HCT116 (cell line): Measurements from ENCODE around the gene TNFRSF17. TPM values are rescaled to one million over a fixed set of nuclear protein-coding genes. Genes with fewer than 3 reads are reported as not detected.
"Not testable (repeated sequence)": the region's sequence is repeated elsewhere in the genome, so short reads cannot be mapped to it uniquely, and the experiment has no call there.

Experiments
- ATAC-seq: fragments of 200-7000 bp; cut with Tn5 transposase; 2 replicates; pipeline ENCODE4 v1.9.1; 2020; ENCODE audit warnings: mild to moderate bottlenecking, moderate library complexity
- BruUV-seq: library from RNA; stranded (reverse); fragments of 400-500 nt; replicated peaks from 2 replicates; lab custom pipeline; 2021; lab: Mats Ljungman, UMichigan
- CTCF ChIA-PET: fragments of 300-600 bp; sonication (Branson Sonifier 250); formaldehyde crosslinking; loops from one replicate; lab custom pipeline; 2021; ENCODE audit warnings: antibody characterized with exemption; lab: Charles Lee
- POLR2A ChIA-PET: fragments of 300-600, 350-600 bp; sonication (Branson Sonifier 250); formaldehyde crosslinking; loops from one replicate; lab custom pipeline; 2021; ENCODE audit warnings: antibody characterized with exemption; lab: Charles Lee
- RAD21 ChIA-PET, 2 experiments: fragments of 300-600 bp; sonication (Branson Sonifier 250); formaldehyde crosslinking; loops; one replicate each; lab custom pipeline; 2023; ENCODE audit warnings: low total read pairs in 2 of 2; ENCODE audit not compliant: uncharacterized antibody in 2 of 2, unreplicated experiment in 2 of 2, low non-redundant PET in 1 of 2; lab: Charles Lee
- DNase-seq: peaks from one replicate; pipeline ENCODE4 v3.0.0-alpha.2; 2010; ENCODE audit warnings: low read depth, low spot score
- H2AFZ ChIP-seq: fragments of 200-600 bp; shearing (Covaris generic), sonication (generic); 2 replicates; pipeline ENCODE4 v1.6.1; 2017; ENCODE audit warnings: low read depth, mixed run types, mixed read lengths, antibody characterized with exemption, low read length; ENCODE audit not compliant: poor library complexity, severe bottlenecking
- H3K27ac ChIP-seq: 2 replicates; pipeline ENCODE4 v1.5.1; 2012; ENCODE audit warnings: low read depth, low read length
- H3K27me3 ChIP-seq: fragments of 200-600 bp; sonication (generic); 2 replicates; pipeline ENCODE4 v1.6.1; 2016; ENCODE audit warnings: mixed run types, low read length, mixed read lengths; ENCODE audit not compliant: insufficient read depth
- H3K36me3 ChIP-seq, 2 experiments: fragments of 200-500 bp in 1 of 2; fragments of 200-600 bp in 1 of 2; sonication (Bioruptor generic) in 1 of 2; sonication (generic) in 1 of 2; 2 replicates each; pipeline versions ENCODE4 v1.5.1 to v1.6.1; 2014 to 2016; ENCODE audit warnings: low read length in 2 of 2, inconsistent platforms in 1 of 2, mixed read lengths in 1 of 2, mixed run types in 1 of 2; ENCODE audit not compliant: insufficient read depth in 2 of 2, control insufficient read depth in 1 of 2
- H3K4me1 ChIP-seq, 2 experiments: fragments of 200-600 bp in 1 of 2; sonication (generic) in 1 of 2; 2 replicates each; pipeline versions ENCODE4 v1.5.1 to v1.6.1; 2012 to 2017; ENCODE audit warnings: low read length in 2 of 2, inconsistent platforms in 1 of 2, mild to moderate bottlenecking in 1 of 2, mixed read lengths in 1 of 2, mixed run types in 1 of 2, moderate library complexity in 1 of 2; ENCODE audit not compliant: insufficient read depth in 2 of 2, control insufficient read depth in 1 of 2
- H3K4me2 ChIP-seq: fragments of 200-600 bp; sonication (generic); 2 replicates; pipeline ENCODE4 v1.6.1; 2017; ENCODE audit warnings: mixed run types, low read length, mixed read lengths
- H3K4me3 ChIP-seq, 2 experiments: fragments of 200-600 bp in 1 of 2; sonication (generic) in 1 of 2; replicated peaks in 1 of 2; 2 replicates each; pipeline ENCODE4 v1.5.1; 2011 to 2016; ENCODE audit warnings: low read length in 2 of 2, control low read depth in 1 of 2, low read depth in 1 of 2, mild to moderate bottlenecking in 1 of 2, mixed read lengths in 1 of 2, mixed run types in 1 of 2
- H3K79me2 ChIP-seq: fragments of 200-600 bp; sonication (generic); 2 replicates; pipeline ENCODE4 v1.6.1; 2017; ENCODE audit warnings: mild to moderate bottlenecking, mixed run types, low read length, moderate library complexity, mixed read lengths; ENCODE audit not compliant: insufficient read depth
- H3K9ac ChIP-seq: fragments of 200-600 bp; sonication (generic); 2 replicates; pipeline ENCODE4 v1.6.1; 2016; ENCODE audit warnings: low read length, mixed read lengths
- H3K9me2 ChIP-seq: fragments of 200-600 bp; sonication (generic), shearing (Covaris generic); 2 replicates; pipeline ENCODE4 v1.6.1; 2017; ENCODE audit warnings: mixed run types, mild to moderate bottlenecking, moderate library complexity; ENCODE audit not compliant: insufficient read depth
- H3K9me3 ChIP-seq, 2 experiments: fragments of 200-500 bp in 1 of 2; fragments of 200-600 bp in 1 of 2; sonication (Bioruptor generic) in 1 of 2; sonication (generic) in 1 of 2; 2 replicates each; pipeline ENCODE4 v1.6.1; 2014 to 2017; ENCODE audit warnings: low read length in 2 of 2, mixed read lengths in 2 of 2, inconsistent platforms in 1 of 2, low read depth in 1 of 2, mild to moderate bottlenecking in 1 of 2, mixed run types in 1 of 2, moderate library complexity in 1 of 2; ENCODE audit not compliant: control insufficient read depth in 1 of 2, insufficient read depth in 1 of 2
- H4K20me1 ChIP-seq: fragments of 200-600 bp; sonication (generic), shearing (Covaris generic); 2 replicates; pipeline ENCODE4 v1.6.1; 2017; ENCODE audit warnings: mixed run types, mild to moderate bottlenecking, moderate library complexity; ENCODE audit not compliant: insufficient read depth
- CTCF ChIP-seq, 3 experiments: fragments of 200-600 bp in 1 of 3; sonication (generic) in 1 of 3; IDR thresholded peaks in 2 of 3; conservative IDR thresholded peaks in 1 of 3; 2 replicates each; pipeline ENCODE4 v1.5.1; 2012 to 2017; ENCODE audit warnings: low read depth in 2 of 3, low read length in 2 of 3, antibody characterized with exemption in 1 of 3, borderline replicate concordance in 1 of 3, control low read depth in 1 of 3, mild to moderate bottlenecking in 1 of 3, mixed read lengths in 1 of 3, mixed run types in 1 of 3, moderate library complexity in 1 of 3; ENCODE audit not compliant: insufficient read depth in 1 of 3
- FOSL1 ChIP-seq: IDR thresholded peaks from 2 replicates; pipeline ENCODE4 v1.6.1; 2012; ENCODE audit warnings: low read depth
- JUND ChIP-seq: IDR thresholded peaks from 2 replicates; pipeline ENCODE4 v1.6.1; 2012
- MAX ChIP-seq: IDR thresholded peaks from 2 replicates; pipeline ENCODE4 v1.6.1; 2012
- POLR2AphosphoS5 ChIP-seq: IDR thresholded peaks from 2 replicates; pipeline ENCODE4 v1.6.1; 2011; ENCODE audit warnings: mild to moderate bottlenecking, low read depth, low read length, moderate library complexity
- SIN3A ChIP-seq: IDR thresholded peaks from 2 replicates; pipeline ENCODE4 v1.6.1; 2012; ENCODE audit warnings: low read depth
- intact Hi-C: fragments of 100-400 bp; cut with micrococcal nuclease; formaldehyde crosslinking; loops from 2 replicates; pipeline ENCODE4 v1.10.0; 2022
- total RNA-seq: library from RNA; stranded (reverse); gene quantifications from one replicate; pipeline ENCODE4 v1.2.1, GENCODE V29; 2021; ENCODE audit not compliant: unreplicated experiment
- TF ChIP-seq, protein P1 (sequence below): IDR thresholded peaks from 2 replicates; pipeline ENCODE4 v1.6.1; 2012

Gene TNFRSF17
- total RNA-seq, 1 experiment from 2014 or later, result not detected

DNA sequence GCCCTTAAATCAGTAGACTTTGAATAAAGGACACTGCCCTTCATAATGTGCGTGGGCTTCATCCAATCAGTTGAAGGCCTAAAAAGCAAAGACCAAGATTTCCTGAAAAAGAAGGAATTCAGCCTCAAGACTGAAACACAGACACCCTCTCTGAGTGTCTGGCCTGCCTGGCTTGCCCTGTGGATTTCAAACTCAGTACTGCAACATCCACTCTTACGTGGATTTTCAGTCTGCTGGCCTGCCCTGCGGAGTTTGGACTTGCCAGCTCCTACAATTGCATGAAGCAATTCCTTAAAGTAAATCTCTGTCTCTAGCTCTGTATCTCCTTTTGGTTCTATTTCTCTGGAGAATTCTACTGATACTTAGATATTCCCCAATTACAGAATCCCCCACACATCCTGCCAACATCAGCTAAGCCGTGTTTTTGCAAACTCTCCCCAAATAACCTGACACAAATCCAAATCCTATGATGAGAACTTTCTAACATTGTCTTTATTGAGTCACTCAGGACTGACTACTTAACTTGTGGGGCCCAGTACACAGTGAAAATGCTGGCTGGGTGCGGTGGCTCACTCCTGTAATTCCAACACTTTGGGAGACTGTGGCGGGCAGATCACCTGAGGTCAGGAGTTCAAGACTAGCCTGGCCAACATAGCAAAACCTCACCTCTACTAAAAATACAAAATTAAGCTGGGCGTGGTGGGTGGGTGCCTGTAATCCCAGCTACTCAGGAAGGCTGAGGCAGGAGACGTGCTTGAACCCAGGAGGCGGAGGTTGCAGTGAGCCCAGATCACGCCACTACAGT is 7.2 kb upstream of the TNFRSF17 start (continued):
- TF ChIP-seq FOSL1 (no peak), CTCF (IDR thresholded peaks at IDR 0.05 in 2 of 3, conservative IDR thresholded peaks at IDR 0.05 in 1 of 3; ENCODE audit: borderline replicate concordance in 1 of 3, insufficient read depth in 1 of 3, low read depth in 2 of 3, low read length in 2 of 3) (no peak), SIN3A (no peak), JUND (no peak), POLR2AphosphoS5 (no peak), MAX (no peak)
- TF ChIP-seq, protein P1, sequence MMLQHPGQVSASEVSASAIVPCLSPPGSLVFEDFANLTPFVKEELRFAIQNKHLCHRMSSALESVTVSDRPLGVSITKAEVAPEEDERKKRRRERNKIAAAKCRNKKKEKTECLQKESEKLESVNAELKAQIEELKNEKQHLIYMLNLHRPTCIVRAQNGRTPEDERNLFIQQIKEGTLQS, result no peak
- TF ChIP-seq, all 23 proteins: peak for 0

- BruUV-seq, CTCF ChIA-PET, intact Hi-C loops, H2AFZ ChIP-seq, H3K36me3 ChIP-seq, H3K79me2 ChIP-seq, H3K27ac ChIP-seq, H3K4me1 ChIP-seq, H4K20me1 ChIP-seq, H3K9me3 ChIP-seq, DNase-seq, H3K27me3 ChIP-seq, H3K9ac ChIP-seq, RAD21 ChIA-PET, ATAC-seq, H3K9me2 ChIP-seq, H3K4me2 ChIP-seq, H3K4me3 ChIP-seq, POLR2A ChIA-PET: not testable (repeated sequence)
These were observed 2.6 kb upstream of the TNFRSF17 start for GRCh38 chr16:11962457-11962856.

DNA sequence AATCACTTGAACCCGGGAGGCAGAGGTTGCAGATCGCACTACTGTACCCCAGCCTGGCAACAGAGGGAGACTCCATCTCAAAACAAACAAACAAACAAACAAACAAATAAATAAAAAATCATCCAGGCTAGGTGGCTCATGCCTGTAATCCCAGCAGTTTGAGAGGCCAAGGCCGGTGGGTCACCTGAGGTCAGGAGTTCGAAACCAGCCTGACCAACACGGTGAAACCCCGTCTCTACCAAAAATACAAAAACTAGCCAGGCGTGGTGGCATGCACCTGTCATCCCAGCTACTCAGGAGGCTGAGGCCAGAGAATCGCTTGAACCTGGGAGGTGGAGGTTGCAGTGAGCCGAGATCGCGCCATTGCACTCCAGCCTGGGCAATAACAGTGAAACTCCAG is 2.0 kb upstream of the TNFRSF17 start:
- H3K4me2 ChIP-seq, H3K27ac ChIP-seq, H3K79me2 ChIP-seq, CTCF ChIA-PET, H2AFZ ChIP-seq, H3K9ac ChIP-seq, intact Hi-C loops, BruUV-seq, H3K4me3 ChIP-seq, H3K9me2 ChIP-seq, H4K20me1 ChIP-seq, H3K9me3 ChIP-seq, DNase-seq, RAD21 ChIA-PET, ATAC-seq, H3K36me3 ChIP-seq, H3K27me3 ChIP-seq, H3K4me1 ChIP-seq: not testable (repeated sequence)
- POLR2A ChIA-PET, result interaction anchor here (1.0 kb wide), 1 partner anchor 14 kb away, joined by 3 read pairs; the partner anchor contains the start of gene SNX29
